NCI-H748 (cell line): ENCODE results near the gene USP31.

ENCODE experiments used
- DNase-seq: peaks from one replicate; lab custom pipeline; 2025; ENCODE audit not compliant: unreplicated experiment; lab: John Stamatoyannopoulos, UW

The USP31 gene

DNA sequence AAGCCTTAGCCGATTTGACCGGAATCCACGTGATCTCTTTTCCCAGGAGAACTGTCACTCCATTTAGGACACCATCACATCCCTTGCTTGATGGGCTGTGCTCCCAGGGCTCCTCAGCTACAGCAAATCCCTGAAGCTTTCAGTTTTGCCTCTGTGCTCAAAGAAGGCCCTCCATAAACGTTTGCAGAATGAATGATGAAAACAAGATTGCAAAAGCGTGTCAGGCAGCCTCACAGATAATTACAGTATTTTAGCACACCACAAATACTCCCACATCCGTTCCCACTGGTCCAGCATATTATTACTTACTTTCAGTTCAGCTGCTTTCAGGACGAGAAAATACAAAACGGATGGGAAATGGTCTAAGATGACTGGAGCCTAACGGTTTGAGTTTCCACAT, 84.6 kb downstream of the USP31 start:
- no peak for DNase-seq

DNA sequence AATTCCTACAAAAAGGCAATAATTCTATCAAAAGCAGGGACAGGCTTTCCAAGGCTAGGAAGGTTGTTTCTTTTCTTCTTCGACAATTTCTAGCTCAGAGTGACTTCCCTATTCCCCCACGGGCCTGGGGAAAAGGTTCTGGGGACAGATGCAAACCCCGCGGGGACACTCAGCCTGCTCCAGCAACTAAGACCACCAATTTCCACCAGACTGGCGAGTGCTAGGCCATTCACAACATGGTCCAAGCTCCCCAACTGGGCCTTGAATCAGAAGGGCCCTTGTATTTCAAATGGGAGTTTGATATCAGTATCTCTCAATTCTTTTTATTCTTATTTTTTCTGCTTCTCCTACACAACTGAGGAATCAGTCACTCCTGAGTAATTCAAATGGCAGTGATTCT, 86.7 kb downstream of the USP31 start:
- DNase-seq, result no peak

DNA sequence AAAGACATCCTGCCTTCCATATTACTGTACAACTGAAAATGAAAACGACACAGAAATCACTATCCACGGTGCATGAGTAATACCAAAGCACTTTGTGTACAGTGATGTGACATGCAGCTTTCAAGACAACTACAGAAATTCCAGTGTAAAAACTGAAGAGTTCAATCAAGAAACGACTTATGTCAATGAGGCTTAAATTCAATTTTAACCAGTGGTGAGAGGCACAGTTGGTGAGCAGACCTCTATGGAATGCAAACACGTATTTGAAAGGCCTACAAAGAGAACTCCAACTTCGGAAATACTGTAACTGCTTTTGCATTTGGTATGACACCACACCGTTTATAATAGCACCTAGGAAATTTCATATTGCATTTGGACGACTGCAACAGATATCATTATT, 87.6 kb downstream of the USP31 start:
- no peak for DNase-seq

DNA sequence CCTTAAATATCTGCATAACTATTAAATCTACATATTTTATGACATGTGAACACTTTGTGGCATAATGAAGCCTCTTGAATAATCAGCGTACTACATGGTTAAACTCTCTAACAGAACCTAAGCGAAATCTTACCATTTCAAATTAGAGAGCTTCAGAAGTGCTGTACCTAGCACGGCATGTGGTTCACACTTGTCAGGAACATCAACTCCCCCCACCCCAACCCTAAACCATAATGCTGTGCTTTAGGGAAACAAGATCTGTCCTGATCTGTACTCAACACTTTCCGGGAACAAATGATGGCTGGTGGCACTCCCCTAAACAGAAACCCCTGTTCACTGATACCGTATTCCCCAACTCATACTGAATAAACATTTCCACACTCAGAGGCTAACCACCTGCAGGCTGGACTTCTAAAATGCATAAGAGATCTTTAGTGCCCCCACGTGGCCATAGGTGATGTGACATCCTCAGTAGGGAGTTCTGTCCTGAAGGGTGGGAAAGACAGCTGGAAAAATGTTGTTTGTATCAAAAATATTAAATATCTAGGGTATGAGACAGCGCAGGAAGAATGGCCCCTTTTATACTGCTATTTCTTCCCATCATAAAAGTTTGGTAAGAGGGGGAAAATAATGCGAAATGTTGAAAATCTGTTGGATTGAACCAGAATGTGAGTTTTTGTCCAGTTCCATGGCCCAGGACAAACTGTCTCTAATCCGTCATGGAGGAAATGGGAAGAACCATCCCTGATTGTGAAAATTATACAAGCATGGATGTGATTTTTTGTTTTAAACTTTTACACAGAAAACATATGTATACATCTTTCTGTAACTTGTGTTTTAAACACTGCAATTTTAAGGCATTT, 88.6 kb downstream of the USP31 start:
- peak; percentile 67 for DNase-seq

DNA sequence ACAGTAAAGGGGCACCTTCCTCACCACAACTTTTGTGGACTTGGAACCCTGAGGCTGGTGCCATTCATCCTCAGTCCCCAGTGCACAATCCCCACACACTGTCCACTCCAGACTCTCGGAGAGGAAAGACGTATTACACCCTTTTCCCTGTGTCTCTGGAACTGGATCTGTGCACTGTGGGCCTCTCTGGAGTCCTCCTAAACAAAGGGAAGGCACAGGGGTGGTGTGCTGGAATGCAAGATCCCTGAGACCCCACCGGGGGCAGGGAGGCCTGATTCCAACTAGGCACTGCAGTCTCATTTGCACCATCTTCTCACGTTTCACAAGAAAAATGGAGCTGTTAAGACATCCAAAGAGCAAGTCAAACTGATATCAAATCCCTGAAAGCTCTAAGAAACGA, 89.8 kb downstream of the USP31 start:
- DNase-seq, result no peak

DNA sequence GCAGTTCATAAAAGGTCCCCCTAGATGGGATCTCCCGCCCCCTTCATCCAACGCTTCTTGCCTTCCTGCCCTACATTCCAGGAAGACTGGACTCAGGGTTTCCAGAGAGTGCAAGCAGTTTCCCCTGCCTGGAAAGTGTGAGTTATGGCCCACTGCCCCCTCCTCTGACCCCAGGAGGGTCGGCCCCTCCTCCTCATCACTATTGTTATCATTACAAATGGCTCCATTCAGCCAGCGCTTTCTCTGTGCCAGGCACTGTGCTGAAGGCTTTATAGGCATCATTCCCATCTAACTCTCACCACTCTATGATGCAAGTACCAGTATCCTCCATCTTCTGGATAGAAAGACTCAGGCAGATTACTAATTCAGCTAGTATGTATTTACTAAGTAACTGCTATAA, 90.7 kb downstream of the USP31 start:
- DNase-seq, result no peak

DNA sequence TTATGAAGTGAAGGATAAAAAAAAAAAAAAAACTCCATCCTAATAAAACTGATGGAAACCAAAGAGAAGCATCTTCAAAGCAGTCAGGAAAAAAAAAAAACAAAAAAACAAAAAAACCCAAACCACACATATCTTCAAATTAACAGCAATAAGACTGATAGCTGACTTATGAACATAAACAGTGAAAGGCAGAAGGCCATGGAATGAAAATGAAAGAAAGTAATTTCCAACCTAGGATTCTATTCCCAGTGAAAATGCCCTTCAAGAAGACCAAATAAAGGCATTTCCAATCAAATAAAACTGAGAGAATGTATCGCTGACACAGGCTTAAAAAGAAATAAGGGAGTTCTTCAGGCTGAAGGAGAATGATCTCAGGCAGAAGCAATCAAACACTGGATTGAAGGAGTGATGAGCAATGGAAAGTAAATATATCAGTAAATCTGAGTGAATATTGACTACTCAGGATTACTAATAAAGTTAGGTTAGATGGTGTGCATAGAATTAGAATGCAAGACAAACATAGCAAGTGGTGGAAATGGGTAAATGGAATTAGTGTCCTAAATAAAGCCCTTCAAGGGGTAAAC, 92.1 kb downstream of the USP31 start:
- no peak for DNase-seq

DNA sequence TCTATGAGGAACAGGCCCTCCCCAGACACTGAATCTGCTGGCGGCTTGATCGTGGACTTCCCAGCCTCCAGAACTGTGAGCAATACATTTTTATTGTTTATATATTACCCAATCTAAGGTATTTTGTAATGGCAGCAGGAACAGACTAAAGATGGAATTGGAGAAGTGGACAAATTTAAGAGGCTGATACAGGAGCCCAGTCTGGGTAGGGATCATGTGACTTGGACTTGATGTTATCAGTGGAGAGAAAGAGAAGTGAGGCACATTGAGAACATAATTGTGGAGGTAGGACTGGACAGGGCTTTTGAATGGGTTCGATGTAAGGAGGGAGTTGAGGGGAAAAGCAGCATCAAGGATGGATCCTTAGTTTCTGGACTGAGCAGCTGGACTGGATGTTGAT, 93.8 kb downstream of the USP31 start:
- no peak for DNase-seq

DNA sequence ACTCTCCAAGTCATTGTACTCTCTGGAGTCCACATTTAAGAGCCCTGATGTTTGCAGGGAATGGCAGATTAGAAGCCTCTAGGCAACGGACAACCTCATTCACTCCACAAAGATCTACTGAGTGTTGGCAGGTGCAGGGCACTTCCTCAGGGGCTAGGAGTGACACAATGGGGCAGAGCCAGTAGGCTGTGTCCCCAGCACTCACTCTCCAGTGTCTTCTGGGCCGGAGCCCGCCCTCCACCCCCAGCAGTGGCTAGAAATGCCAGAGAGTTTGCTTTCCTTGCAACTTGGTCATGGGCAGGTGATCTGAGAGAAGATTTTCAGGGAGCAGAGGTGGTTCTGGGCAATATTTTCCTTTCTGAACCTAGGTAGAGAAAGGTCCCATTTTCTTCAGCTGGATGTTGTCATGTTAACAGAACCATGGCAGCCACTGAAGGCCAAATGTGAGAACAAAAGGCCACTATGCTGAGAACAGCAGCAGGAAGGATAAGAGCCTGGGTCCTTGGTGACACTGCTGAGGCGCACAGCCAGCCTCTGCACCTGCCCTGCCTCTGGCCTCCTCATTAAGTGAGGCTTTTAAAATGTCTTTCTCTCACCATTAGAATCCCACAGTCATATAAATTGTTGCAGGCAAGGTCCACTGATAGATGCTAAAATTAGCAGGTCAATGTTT, 96.2 kb downstream of the USP31 start:
- no peak for DNase-seq

DNA sequence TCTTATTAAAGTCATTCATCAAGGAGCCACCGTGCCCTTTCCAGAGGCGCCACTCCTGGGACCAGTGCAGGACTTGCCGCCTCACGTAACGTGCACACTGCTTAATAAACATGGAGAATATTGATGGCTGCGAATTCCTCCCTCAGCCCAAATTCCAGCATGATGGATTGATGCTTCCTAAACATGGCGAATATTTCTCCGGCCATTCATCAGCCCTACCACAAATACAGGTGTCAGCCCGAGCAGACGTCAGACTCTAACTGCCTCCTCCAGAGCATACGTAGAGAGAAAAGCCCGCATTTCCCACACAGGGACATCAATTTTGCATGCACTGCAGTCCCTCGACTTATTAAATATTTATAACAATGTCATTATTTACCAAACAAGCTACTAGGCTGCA, 97.0 kb downstream of the USP31 start:
- no peak for DNase-seq

DNA sequence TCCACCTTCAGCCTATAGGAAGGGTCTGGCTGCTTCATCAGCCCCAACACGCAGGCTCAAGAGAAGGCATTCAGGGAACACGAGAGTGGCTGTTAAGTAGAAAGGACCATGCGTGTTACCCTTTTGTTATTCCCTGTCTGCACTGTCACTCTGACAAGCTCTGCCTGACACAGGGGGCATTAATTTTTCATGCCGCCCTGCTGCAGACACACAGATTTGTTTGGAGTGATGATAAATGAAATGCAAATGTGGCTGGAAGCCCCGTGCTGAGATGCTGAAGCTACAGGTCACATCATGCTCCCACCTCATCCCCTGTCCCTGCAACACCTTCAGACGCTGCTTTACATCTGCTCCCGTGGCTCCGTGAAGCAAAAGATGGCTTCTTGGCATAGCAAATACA, 97.7 kb downstream of the USP31 start:
- DNase-seq, result no peak

DNA sequence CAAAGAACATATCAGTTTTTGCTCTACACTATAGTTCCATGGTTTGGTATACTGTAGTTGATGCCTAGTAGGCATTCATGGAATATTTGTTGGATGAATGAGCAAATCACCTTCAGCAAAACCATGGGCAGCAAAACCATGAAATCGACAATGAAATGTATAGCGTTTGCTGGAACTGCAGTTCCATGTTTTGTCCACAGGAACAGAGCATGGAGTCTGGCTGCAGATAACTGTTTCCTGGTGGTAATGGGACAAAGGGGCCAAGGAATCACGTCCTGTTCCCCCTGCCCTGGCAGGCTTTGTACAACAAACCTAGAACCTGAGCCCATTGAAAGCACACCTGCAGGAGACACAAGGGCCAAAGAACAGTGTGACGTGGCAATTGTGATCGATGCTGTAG, 101.1 kb downstream of the USP31 start:
- DNase-seq, result no peak

DNA sequence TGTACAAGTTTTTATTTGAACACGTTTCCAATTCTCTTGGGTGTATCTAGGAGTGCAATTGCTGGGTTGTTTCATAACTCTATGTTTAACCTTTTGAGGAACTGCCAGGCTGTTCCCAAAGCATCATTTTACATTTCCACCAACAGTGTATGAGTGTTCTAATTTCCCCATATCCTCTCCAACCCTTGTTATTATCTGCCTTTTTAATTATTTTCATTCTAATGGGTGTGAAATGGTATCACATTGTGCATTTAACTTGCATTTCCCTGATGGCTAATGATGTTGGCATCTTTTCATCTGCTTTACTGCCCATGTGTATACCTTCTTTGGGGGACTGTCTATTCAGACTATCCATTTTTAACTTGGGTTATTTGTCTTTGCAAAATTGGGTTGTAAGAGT, 104.2 kb downstream of the USP31 start:
- no peak for DNase-seq

DNA sequence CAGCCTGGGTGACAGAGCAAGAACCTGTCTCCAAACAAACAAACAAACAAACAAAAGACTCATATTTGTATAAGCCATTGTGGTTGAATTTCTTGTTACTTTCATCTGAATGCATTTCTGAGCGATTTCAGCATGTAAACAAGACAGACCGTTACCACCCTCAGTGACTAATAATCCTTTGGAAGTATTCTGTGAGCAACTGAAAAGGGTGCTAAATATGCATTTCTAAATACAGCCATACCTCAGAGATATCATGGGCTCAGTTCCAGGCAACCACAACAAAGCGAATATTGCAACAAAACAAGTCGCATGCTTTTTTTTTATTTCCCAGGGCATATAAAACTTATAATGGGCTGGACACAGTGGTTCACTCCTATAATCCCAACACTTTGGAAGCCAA, 109.0 kb downstream of the USP31 start:
- no peak for DNase-seq

DNA sequence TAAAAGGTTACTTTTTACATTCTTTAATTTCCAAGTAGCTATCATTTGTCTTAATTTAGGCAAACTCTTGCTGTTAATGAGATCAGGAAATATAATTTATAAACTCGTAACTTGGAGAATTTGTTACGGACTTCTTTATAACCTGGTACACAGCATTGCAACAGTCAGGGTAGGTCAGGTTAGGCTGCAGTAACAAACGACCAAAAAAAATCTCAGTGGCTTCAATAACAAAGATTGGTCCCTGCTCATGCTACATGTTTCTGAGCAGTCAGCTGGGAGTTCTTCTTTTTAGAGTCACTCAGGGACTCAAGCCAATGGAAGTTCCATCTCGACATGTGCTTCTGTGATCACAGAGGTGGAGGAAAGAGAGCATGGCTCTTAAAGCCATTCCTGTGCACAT, 110.1 kb downstream of the USP31 start:
- no peak for DNase-seq

DNA sequence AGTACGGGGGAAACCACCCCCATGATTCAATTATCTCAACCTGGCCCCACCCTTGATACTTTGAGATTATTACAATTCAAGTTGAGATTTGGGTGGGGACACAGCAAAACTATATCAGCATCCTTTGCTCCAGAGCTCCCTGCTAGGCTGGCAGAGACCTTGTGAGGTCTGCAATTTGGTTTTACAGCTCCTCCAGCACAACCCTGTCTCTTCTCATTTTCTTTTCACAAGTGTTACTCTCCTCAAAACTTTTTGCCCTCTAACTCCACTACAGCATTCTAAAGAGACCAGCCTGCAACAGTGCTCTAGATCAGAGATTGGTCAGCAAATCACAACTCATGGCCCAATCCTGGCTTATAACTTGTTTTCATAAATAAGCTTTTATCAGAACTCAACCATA, 114.0 kb downstream of the USP31 start:
- DNase-seq, result no peak

DNA sequence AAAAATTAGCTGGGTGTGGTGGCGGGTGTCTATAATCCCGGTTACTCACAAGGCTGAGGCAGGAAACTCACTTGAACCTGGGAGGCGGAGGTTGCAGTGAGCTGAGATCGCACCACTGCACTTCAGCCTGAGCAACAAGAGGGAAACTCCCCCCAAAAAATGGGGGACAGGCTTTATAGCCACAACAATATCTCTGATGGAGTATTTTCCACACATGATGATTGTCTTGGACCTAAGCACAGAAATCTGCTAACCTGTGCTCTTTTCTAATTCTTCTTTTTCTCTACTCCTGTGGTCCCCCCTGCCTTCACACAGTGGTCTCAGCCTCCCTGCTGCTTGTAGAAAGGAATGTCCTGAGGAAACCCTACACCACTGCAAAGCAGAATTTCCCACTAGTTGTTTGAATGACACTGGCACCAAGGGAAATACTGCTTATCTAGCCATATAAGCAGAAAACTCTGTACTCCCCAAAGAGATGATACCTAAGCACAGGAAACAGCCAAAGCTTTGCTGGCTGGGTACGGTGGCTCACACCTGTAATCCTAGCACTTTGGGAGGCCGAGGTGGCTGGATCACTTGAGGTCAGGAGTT, 117.6 kb downstream of the USP31 start:
- no peak for DNase-seq

DNA sequence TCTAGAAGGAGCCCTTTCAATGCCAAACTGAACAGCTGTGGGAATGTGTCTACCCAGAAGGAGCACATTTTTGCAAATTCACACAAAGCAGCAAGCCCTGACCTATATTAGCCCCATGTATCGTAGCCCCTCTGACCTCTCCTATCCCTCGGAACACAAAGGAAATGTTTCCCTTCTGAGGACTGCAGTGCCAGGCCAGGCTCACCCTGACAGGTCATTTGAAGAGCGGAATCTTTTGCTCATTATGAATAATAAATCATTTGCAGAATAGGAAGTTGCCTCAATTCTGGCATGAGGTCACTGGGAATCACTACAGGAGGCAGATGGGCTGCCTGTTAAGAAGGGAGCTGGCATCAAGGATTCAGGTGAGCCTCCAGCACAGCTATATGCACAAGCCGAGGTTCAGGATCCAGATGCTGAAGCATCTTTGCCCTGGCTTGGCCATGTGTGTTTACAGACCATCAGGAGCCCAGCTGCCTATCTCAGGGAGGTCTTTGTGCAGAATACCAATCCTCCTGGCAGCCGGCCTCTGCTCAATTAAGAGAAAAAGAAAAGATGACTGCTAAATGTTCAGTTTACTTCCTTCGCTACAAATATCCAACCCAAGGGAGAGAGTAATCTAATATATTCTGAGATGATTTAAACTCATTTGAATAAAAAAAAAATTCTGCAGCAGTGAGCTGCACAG, 119.4 kb downstream of the USP31 start:
- DNase-seq, result peak; percentile 47

DNA sequence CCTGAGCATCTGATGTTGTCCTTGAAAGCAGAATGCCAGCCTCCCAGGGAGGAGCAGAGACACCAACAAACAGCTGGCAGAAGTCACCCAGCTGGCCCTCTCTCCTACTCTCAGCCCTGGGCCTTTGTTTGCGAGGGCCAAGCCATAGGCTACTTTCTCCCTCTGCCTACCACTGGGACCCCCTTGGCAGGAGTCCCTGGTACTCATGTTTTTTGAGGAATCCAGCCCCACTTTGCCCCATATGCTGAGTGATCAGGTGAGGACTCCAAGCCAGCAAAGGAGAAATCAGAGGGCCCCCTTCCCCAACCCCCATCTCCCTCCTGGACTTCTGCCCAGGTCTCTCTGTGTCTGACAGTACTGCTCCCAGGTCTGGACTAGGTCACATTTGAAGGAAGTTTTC, 121.9 kb downstream of the USP31 start:
- peak; percentile 4 for DNase-seq

DNA sequence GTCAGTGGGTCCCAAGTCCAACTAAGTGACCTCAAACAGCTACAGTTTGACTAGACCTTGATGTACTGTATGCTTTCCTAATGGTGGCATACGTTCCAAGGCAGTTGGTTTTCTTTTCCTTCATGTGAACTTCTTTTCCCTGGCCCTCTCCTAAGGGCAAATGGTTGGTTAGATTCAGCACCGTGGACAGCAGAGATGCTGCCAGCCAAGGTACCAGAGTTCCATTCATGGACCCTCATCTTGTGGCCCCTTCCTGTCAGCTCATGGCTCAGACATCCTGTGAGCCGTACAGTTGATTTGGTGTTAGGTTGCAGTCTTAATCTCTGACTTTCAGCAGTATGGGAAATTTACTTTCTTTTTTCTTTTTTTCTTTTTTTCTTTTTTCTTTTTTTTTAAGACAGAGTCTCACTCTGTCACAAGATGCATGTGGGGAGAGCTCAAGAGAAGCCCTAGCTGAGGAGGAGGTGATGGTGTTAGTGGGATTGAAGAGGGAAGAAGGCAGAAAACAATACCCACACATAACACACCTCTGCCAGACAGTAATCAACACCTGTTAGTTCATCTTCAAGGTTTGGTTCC, 122.4 kb downstream of the USP31 start:
- DNase-seq, result no peak

DNA sequence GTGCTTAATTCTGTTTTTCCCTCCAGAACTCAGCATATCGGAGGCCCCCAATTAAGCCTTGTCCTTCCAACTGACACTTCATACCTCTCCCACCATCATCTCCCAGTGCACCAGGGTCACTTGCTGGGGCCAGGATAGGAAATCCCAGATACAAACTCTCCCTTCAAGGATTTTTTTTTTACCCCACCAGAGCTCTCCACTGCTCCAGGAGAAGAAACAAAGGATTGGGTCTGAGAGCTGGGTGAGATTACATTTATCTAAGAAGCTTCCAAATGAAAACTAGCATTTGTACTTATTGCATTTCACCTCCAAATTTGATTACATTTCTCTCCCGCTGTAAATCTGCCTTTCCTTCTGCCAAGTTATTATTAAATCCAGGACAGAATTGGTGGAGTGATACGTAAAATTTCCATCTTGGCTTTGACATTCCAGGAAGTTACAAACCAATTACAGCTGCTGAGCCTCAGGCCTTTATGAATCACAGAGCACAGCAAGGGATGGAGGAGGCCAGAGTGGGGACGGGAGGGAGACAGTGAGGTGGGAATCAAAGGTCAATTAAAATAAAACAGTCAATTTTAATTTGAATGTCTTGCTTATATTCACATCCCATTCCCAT, 123.5 kb downstream of the USP31 start:
- no peak for DNase-seq
